Nucleus accumbens (tissue), 56 donors: ENCODE measurements around the gene RALGPS1.

ENCODE experiments used
- DNase-seq, 56 donors: peaks; one replicate each; lab custom pipeline; 2025; lab: John Stamatoyannopoulos, UW

The RALGPS1 gene

GRCh38 chr9:127224883-127225739 lies 310.5 kb downstream of the RALGPS1 start:
- DNase-seq: peak; percentile 69 to 100 (median 96)

- peak in 9 of 56 donors; percentile 12 to 71 (median 27) for DNase-seq
These were observed 311.4 kb downstream of the RALGPS1 start for GRCh38 chr9:127225801-127226625.

- no peak for DNase-seq
These were observed 315.3 kb downstream of the RALGPS1 start for GRCh38 chr9:127229691-127230417.

GRCh38 chr9:127231666-127232065 lies 317.1 kb downstream of the RALGPS1 start:
- no peak for DNase-seq

- DNase-seq: no peak
These were observed 318.4 kb downstream of the RALGPS1 start for GRCh38 chr9:127232833-127233549.

- no peak for DNase-seq
These were observed 319.0 kb downstream of the RALGPS1 start for GRCh38 chr9:127233550-127233949.

GRCh38 chr9:127233989-127234388 lies 319.4 kb downstream of the RALGPS1 start:
- no peak for DNase-seq

- no peak for DNase-seq
These were observed 323.2 kb downstream of the RALGPS1 start for GRCh38 chr9:127237801-127238200.

GRCh38 chr9:127241354-127241753 lies 326.8 kb downstream of the RALGPS1 start:
- no peak for DNase-seq

GRCh38 chr9:127244609-127245601 lies 330.3 kb downstream of the RALGPS1 start:
- peak; percentile 61 to 99 (median 96) for DNase-seq

- DNase-seq: no peak
These were observed 331.1 kb downstream of the RALGPS1 start for GRCh38 chr9:127245637-127246164.

GRCh38 chr9:127248241-127248640 lies 333.7 kb downstream of the RALGPS1 start:
- no peak for DNase-seq

- DNase-seq: no peak
These were observed 335.3 kb downstream of the RALGPS1 start for GRCh38 chr9:127249877-127250276.

- no peak for DNase-seq
These were observed 336.4 kb downstream of the RALGPS1 start for GRCh38 chr9:127250896-127251391.

- no peak for DNase-seq
These were observed 338.1 kb downstream of the RALGPS1 start for GRCh38 chr9:127252410-127253318.

- DNase-seq: no peak
These were observed 338.9 kb downstream of the RALGPS1 start for GRCh38 chr9:127253446-127253845.

- DNase-seq: no peak
These were observed 341.1 kb downstream of the RALGPS1 start for GRCh38 chr9:127255692-127256091.
